A549 (cell line): ENCODE data around the gene KIFC3.

Source experiments
- CTCF ChIP-seq: fragments of >200 bp; sonication (Bioruptor Twin); formaldehyde crosslinking; IDR thresholded peaks from 3 replicates; pipeline ENCODE4 v1.5.1; 2016
- EP300 ChIP-seq, 2 experiments: fragments of >200 bp; sonication (Bioruptor Twin); formaldehyde crosslinking; IDR thresholded peaks; 2 replicates in 1 of 2; 3 replicates in 1 of 2; pipeline ENCODE4 v1.6.1; 2016 to 2017
- ESRRA ChIP-seq: fragments of 150-350 bp; IDR thresholded peaks from 2 replicates; pipeline ENCODE4 v1.6.1; 2014; ENCODE audit warnings: mild to moderate bottlenecking, low read length, borderline replicate concordance
- FOXS1 ChIP-seq: fragments of 250-450 bp; sonication (Bioruptor Pico); IDR thresholded peaks from 2 replicates; pipeline ENCODE4 v1.5.0; 2020; ENCODE audit warnings: mild to moderate bottlenecking, moderate library complexity
- HMGXB4 ChIP-seq: fragments of 250-450 bp; sonication (Bioruptor Pico); IDR thresholded peaks from 2 replicates; pipeline ENCODE4 v1.5.0; 2021; ENCODE audit warnings: mild to moderate bottlenecking, moderate library complexity, borderline replicate concordance
- JUN ChIP-seq, 2 experiments: fragments of >200 bp; sonication (Bioruptor Twin); formaldehyde crosslinking; IDR thresholded peaks; 2 replicates in 1 of 2; 3 replicates in 1 of 2; pipeline ENCODE4 v1.6.1; 2016 to 2017
- MYC ChIP-seq: IDR thresholded peaks from 2 replicates; pipeline ENCODE4 v1.6.1; 2012; ENCODE audit warnings: mild to moderate bottlenecking, inconsistent platforms, low read length, improper control_type of control experiment, borderline replicate concordance
- POLR2A ChIP-seq: IDR thresholded peaks from 2 replicates; pipeline ENCODE4 v1.6.1; 2012; ENCODE audit warnings: mild to moderate bottlenecking, low read length
- RCOR1 ChIP-seq: fragments of 150-350 bp; IDR thresholded peaks from 2 replicates; pipeline ENCODE4 v1.6.1; 2014; ENCODE audit warnings: antibody characterized with exemption, low read length, low read depth
- REST ChIP-seq: fragments of 200-600 bp; sonication (generic); IDR thresholded peaks from 2 replicates; pipeline ENCODE4 v1.6.1; 2016; ENCODE audit warnings: antibody characterized with exemption, mild to moderate bottlenecking, moderate library complexity

GRCh38 chr16:57740423-57741071 lies 61.7 kb downstream of the KIFC3 start:
- TF ChIP-seq MYC = no peak
- no peak for TF ChIP-seq ESRRA
- TF ChIP-seq CTCF = no peak
- TF ChIP-seq HMGXB4 (CRISPR knock-in tag) = no peak
- TF ChIP-seq RCOR1 = no peak
- TF ChIP-seq POLR2A = no peak
- TF ChIP-seq EP300 (IDR thresholded peaks at IDR 0.05) = no peak
- TF ChIP-seq FOXS1 (CRISPR knock-in tag) = no peak
- TF ChIP-seq JUN (IDR thresholded peaks at IDR 0.05) = no peak
- TF ChIP-seq REST = no peak
